ENCODE results near the gene SDCCAG8.

- TF ChIP-seq, protein P1, sequence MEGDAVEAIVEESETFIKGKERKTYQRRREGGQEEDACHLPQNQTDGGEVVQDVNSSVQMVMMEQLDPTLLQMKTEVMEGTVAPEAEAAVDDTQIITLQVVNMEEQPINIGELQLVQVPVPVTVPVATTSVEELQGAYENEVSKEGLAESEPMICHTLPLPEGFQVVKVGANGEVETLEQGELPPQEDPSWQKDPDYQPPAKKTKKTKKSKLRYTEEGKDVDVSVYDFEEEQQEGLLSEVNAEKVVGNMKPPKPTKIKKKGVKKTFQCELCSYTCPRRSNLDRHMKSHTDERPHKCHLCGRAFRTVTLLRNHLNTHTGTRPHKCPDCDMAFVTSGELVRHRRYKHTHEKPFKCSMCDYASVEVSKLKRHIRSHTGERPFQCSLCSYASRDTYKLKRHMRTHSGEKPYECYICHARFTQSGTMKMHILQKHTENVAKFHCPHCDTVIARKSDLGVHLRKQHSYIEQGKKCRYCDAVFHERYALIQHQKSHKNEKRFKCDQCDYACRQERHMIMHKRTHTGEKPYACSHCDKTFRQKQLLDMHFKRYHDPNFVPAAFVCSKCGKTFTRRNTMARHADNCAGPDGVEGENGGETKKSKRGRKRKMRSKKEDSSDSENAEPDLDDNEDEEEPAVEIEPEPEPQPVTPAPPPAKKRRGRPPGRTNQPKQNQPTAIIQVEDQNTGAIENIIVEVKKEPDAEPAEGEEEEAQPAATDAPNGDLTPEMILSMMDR (conservative IDR thresholded peaks at IDR 0.05) = no peak
- TF ChIP-seq ZFX (IDR thresholded peaks at IDR 0.05) = no peak
These were observed 19.1 kb upstream of the SDCCAG8 start for GRCh38 chr1:243236604-243237252.

Measured in C4-2B (cell line).